ENCODE measurements around the gene ALLC. TPM values are rescaled to one million over a fixed set of nuclear protein-coding genes. Genes with fewer than 3 reads are reported as not detected.

ALLC gene
- total RNA-seq, 1 experiment from 2014 or later = not detected

GRCh38 chr2:3654531-3655225, 3.3 kb upstream of the ALLC start:
- Histone ChIP-seq H3K9me3 (ENCODE audit: low read length) (no peaks in the 10 kb centered on the region), H2AFZ (ENCODE audit: low read length) (no peak overlapping the region), H3K4me3 (ENCODE audit: low read length) (no peak overlapping the region), H4K20me1 (ENCODE audit: low read length) (no peaks in the 10 kb centered on the region), H3F3A (ENCODE audit: low read length, unreplicated experiment) (no peaks in the 10 kb centered on the region), H3K9ac (ENCODE audit: low read length) (no peak overlapping the region), H3K27me3 (ENCODE audit: low read length) (no peaks in the 10 kb centered on the region; the same call in 1 of the 2 replicates), H3K27ac (ENCODE audit: low read length) (no peak overlapping the region), H3K4me2 (ENCODE audit: low read length) (no peak overlapping the region), H3K79me2 (ENCODE audit: low read length) (no peaks in the 10 kb centered on the region), H3K36me3 (ENCODE audit: low read depth, low read length) (no peaks in the 10 kb centered on the region), H3K4me1 (ENCODE audit: insufficient read depth, low read length) (peaks cover 6% of the 10 kb centered on the region; the same call in 1 of the 2 replicates), H3K9me2 (replicated peaks; ENCODE audit: low read length) (no peaks in the 10 kb centered on the region)
- ChIA-PET POLR2A (ENCODE audit: unreplicated experiment) (no interaction called here), CTCF (no interaction called here)
- TF ChIP-seq EZH2 (IDR thresholded peaks at IDR 0.05; ENCODE audit: low read length, unreplicated experiment) = no peak
- no peak for TF ChIP-seq CTCF (conservative IDR thresholded peaks at IDR 0.05; ENCODE audit: low read depth, low read length)
- TF ChIP-seq EZH2phosphoT487 (IDR thresholded peaks at IDR 0.05; ENCODE audit: borderline replicate concordance, low read length) = no peak
- intact Hi-C loops (cut with micrococcal nuclease) = loop anchor here (5.0 kb wide), 3 partner anchors 117 to 277 kb away; partner anchors contain the start of genes EIPR1 and TRAPPC12
- no TSS peak for BruUV-seq (replicated peaks)
- no peak for ATAC-seq
- DNase-seq = no peak

- no peaks in the 10 kb centered on the region for H3K79me2 ChIP-seq (ENCODE audit: low read length)
- BruUV-seq (replicated peaks) = no TSS peak
- DNase-seq (no peak), ATAC-seq (no peak)
- TF ChIP-seq CTCF (conservative IDR thresholded peaks at IDR 0.05; ENCODE audit: low read depth, low read length) = no peak
- no peak for TF ChIP-seq EZH2phosphoT487 (IDR thresholded peaks at IDR 0.05; ENCODE audit: borderline replicate concordance, low read length)
- no peak for TF ChIP-seq EZH2 (IDR thresholded peaks at IDR 0.05; ENCODE audit: low read length, unreplicated experiment)
- H2AFZ ChIP-seq (ENCODE audit: low read length) = no peak overlapping the region
- no peak overlapping the region for H3K9ac ChIP-seq (ENCODE audit: low read length)
- no peak overlapping the region for H3K27ac ChIP-seq (ENCODE audit: low read length)
- no peak overlapping the region for H3K4me3 ChIP-seq (ENCODE audit: low read length)
- ChIA-PET CTCF (no interaction called here), POLR2A (ENCODE audit: unreplicated experiment) (no interaction called here)
- H3K9me2 ChIP-seq (replicated peaks; ENCODE audit: low read length) = no peaks in the 10 kb centered on the region
- intact Hi-C loops (cut with micrococcal nuclease) = no loop called here
- H3K36me3 ChIP-seq (ENCODE audit: low read depth, low read length) = no peaks in the 10 kb centered on the region
- H3K4me2 ChIP-seq (ENCODE audit: low read length) = no peak overlapping the region
- no peaks in the 10 kb centered on the region for H3K9me3 ChIP-seq (ENCODE audit: low read length)
- H3K27me3 ChIP-seq (ENCODE audit: low read length) = no peaks in the 10 kb centered on the region; the same call in 1 of the 2 replicates
- no peaks in the 10 kb centered on the region for H3F3A ChIP-seq (ENCODE audit: low read length, unreplicated experiment)
- H3K4me1 ChIP-seq (ENCODE audit: insufficient read depth, low read length) = peaks cover 6% of the 10 kb centered on the region; the same call in 1 of the 2 replicates
- no peaks in the 10 kb centered on the region for H4K20me1 ChIP-seq (ENCODE audit: low read length)
Measured at GRCh38 chr2:3655871-3656761, 1.9 kb upstream of the ALLC start.

Data from PC-3 (cell line).